ENCODE data around the gene AHNAK. TPM values are rescaled to one million over a fixed set of nuclear protein-coding genes. Genes with fewer than 3 reads are reported as not detected.

The AHNAK gene
- total and polyA plus RNA-seq, 2 of the 8 experiments (the other 6 are each of a cell fraction or from before 2014, with no cell fraction given): 2.0 to 5.8 TPM

- Histone ChIP-seq H2AFZ (ENCODE audit: low read length) (no peak overlapping the region), H4K5ac (ENCODE audit: insufficient read length, low read depth, low read length) (no peak overlapping the region), H3K23ac (ENCODE audit: insufficient read length) (no peak overlapping the region), H4K8ac (ENCODE audit: extremely low read depth, insufficient read depth, low read length) (no peak overlapping the region), H4K20me1 (replicated peaks in 1 of 2; ENCODE audit: control insufficient read depth in 1 of 2, insufficient read depth in 2 of 2, low read length in 2 of 2) (no peaks in the 10 kb centered on the region), H3K18ac (ENCODE audit: extremely low read depth, low read length) (no peak overlapping the region), H3K27me3 (replicated peaks in 1 of 4; ENCODE audit: control insufficient read depth in 3 of 4, extremely low read depth in 1 of 4, insufficient read depth in 3 of 4, low read length in 3 of 4) (0 out of 7 replicates have a peak, but pooled peaks cover 0 to 2% (median 0%) of the 10 kb centered on the region in 4 experiments), H3K79me1 (ENCODE audit: low read depth, low read length) (no peaks in the 10 kb centered on the region), H2BK15ac (ENCODE audit: low read length) (no peak overlapping the region), H2BK120ac (replicated peaks; ENCODE audit: low read depth, low read length) (no peak overlapping the region), H3K9ac (replicated peaks in 1 of 4; ENCODE audit: extremely low read depth in 1 of 4, low read depth in 3 of 4, low read length in 3 of 4) (no peak overlapping the region), H2BK12ac (ENCODE audit: low read depth, low read length) (no peak overlapping the region), H3K23me2 (ENCODE audit: low read depth, low read length) (no peaks in the 10 kb centered on the region; the same call in 1 of the 2 replicates), H3K4me3 (ENCODE audit: extremely low read depth in 1 of 4, insufficient read depth in 2 of 4, low read depth in 3 of 4, low read length in 4 of 4) (no peak overlapping the region), H3K79me2 (ENCODE audit: control insufficient read depth in 1 of 2, insufficient read depth in 2 of 2, low read length in 2 of 2) (no peaks in the 10 kb centered on the region), H3K27ac (ENCODE audit: low read depth, low read length) (no peak overlapping the region), H2AK5ac (ENCODE audit: low read depth, low read length) (no peak overlapping the region), H3K56ac (replicated peaks; ENCODE audit: insufficient read length, low read depth, low read length) (no peak overlapping the region), H3K36me3 (ENCODE audit: control insufficient read depth in 2 of 4, insufficient read depth in 4 of 4, low read length in 3 of 4) (no peaks in the 10 kb centered on the region), H4K91ac (replicated peaks; ENCODE audit: insufficient read length, low read length) (no peak overlapping the region), H3K14ac (ENCODE audit: insufficient read length) (no peak overlapping the region), H2BK20ac (ENCODE audit: low read length) (no peak overlapping the region), H3K4me1 (replicated peaks in 1 of 4; ENCODE audit: control insufficient read depth in 3 of 4, insufficient read depth in 4 of 4, low read length in 3 of 4) (peaks cover 0 to 20% (median 1%) of the 10 kb centered on the region in 4 experiments; a peak in 5 of 7 replicates), H2BK5ac (ENCODE audit: low read depth, low read length) (no peak overlapping the region), H3K4ac (replicated peaks; ENCODE audit: insufficient read length, low read depth, low read length) (no peak overlapping the region), H3K4me2 (ENCODE audit: insufficient read depth in 1 of 2, low read depth in 2 of 2, low read length in 2 of 2) (no peak overlapping the region), H3K9me3 (ENCODE audit: insufficient read depth in 2 of 2, low read depth in 1 of 2, low read length in 1 of 2) (no peaks in the 10 kb centered on the region)
- no peak for DNase-seq (ENCODE audit: low read depth in 1 of 2, low spot score in 2 of 2)
- ChIA-PET CTCF (ENCODE audit: partially characterized antibody) (interaction anchor here (0.6 to 9.5 kb wide), 9 partner anchors 11 to 231 kb away, joined by 3 to 56 read pairs (median 3); no protein-coding TSS in a partner anchor), POLR2A (ENCODE audit: partially characterized antibody) (interaction anchor here (0.6 to 0.8 kb wide), 3 partner anchors 25 to 261 kb away, joined by 3 read pairs; partner anchors contain the start of gene C11orf98)
- 90% methylated on average over 12 of the region's 12 CpGs; no CpG with 5 or more reads in 1 of the 2 experiments for WGBS, 2 experiments (ENCODE audit: extremely low coverage in 1 of 2, insufficient coverage in 1 of 2, insufficient read length in 1 of 2, insufficient replicate concordance in 2 of 2, low coverage in 1 of 2, low lambda C conversion rate in 2 of 2, missing lambda C conversion rate in 1 of 2)
- FAIRE-seq: no peak
- TF ChIP-seq NRF1 (IDR thresholded peaks at IDR 0.05; ENCODE audit: low read depth, low read length) (no peak), CEBPB (IDR thresholded peaks at IDR 0.05; ENCODE audit: low read depth, low read length) (no peak), CTCF (IDR thresholded peaks at IDR 0.05; ENCODE audit: control extremely low read depth in 1 of 3, insufficient read depth in 1 of 3, low read depth in 1 of 3, low read length in 3 of 3) (no peak), POLR2A (IDR thresholded peaks at IDR 0.05; ENCODE audit: control extremely low read depth in 1 of 2, low read depth in 2 of 2, low read length in 2 of 2) (no peak), POU5F1 (IDR thresholded peaks at IDR 0.05; ENCODE audit: low read depth, low read length) (no peak), EGR1 (IDR thresholded peaks at IDR 0.05; ENCODE audit: borderline replicate concordance, low read depth, low read length) (no peak), TAF1 (IDR thresholded peaks at IDR 0.05; ENCODE audit: low read depth, low read length) (no peak), EP300 (IDR thresholded peaks at IDR 0.05; ENCODE audit: borderline replicate concordance in 1 of 2, low read depth in 2 of 2, low read length in 2 of 2) (no peak), TAF7 (optimal IDR thresholded peaks at IDR 0.05; ENCODE audit: borderline replicate concordance, low read depth, low read length) (no peak), CHD2 (IDR thresholded peaks at IDR 0.05; ENCODE audit: low read length) (no peak)
Measured at GRCh38 chr11:62402960-62403730, 143.5 kb downstream of the AHNAK start.
